ENCODE measurements around the gene RELA. TPM values are rescaled to one million over a fixed set of nuclear protein-coding genes. Genes with fewer than 3 reads are reported as not detected.

RELA gene
- total and polyA plus RNA-seq, 2 of the 13 experiments (the other 11 are each of a cell fraction or from before 2014, with no cell fraction given) = 21.4 to 40.5 TPM

DNA sequence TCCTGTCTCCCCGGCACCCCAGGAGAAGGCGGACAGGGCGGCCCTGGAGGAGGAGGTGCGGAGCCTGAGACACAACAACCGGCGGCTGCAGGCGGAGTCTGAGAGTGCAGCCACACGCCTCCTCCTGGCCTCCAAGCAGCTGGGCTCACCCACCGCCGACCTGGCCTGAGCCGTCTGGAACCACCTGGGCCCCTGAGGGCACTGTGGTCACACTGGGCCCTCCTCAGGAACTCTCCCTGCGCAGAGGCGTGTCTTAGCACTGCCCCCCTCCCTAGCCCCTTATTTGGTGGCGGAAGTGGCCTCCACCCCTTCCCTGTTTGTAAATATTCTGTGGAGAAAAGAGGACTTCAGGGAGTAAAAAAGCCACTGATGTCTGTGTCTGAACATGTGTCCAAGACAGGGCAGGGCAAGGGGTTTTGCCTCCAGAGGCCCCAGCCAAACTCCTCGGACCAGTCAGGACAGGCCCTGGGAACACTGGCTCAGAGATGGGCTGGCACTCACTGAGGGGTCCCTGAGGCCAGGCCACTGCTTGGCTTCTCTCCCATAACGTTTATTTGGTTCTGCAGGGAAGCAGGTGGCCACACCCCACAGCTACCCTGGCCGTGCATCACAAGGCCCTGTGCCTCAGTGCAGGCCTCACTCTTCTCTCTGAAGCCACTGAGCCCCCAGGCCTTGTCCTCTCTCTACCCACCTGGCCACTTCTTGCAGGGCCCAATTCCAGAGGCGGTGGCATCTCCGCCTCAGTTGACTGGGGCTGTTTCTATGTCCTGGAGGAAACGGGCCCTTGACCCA, 12.0 kb downstream of the RELA start:
- Histone ChIP-seq H3K36me3 (replicated peaks in 1 of 2; ENCODE audit: control insufficient read depth in 1 of 2, insufficient read depth in 2 of 2, low read length in 2 of 2) (peaks cover 4 to 13% of the 10 kb centered on the region in 2 experiments; a peak in 4 of 5 replicates), H3K9ac (ENCODE audit: insufficient read depth, low read depth, low read length) (no peak overlapping the region), H3K9me3 (ENCODE audit: low read length) (no peaks in the 10 kb centered on the region), H3K79me2 (ENCODE audit: insufficient read depth, low read length) (no peaks in the 10 kb centered on the region), H3K27ac (ENCODE audit: extremely low read length, insufficient read depth, low read length) (no peak overlapping the region), H3K4me3 (replicated peaks in 1 of 3; ENCODE audit: insufficient read depth in 1 of 3, low read depth in 2 of 3, low read length in 3 of 3) (no peak overlapping the region), H3K4me1 (ENCODE audit: insufficient read depth, low read length) (peaks cover 35% of the 10 kb centered on the region), H4K20me1 (ENCODE audit: insufficient read depth, low read length) (no peaks in the 10 kb centered on the region), H2AFZ (ENCODE audit: low read length) (no peak overlapping the region), H3K27me3 (ENCODE audit: control insufficient read depth in 1 of 2, insufficient read depth in 2 of 2, low read length in 2 of 2) (no peaks in the 10 kb centered on the region), H3K4me2 (ENCODE audit: low read depth, low read length) (no peak overlapping the region)
- in situ Hi-C loops (cut with HindIII; ENCODE audit: extremely low pct_ligation_motif_present, low pct_unique_long_range_greater_than_20kb) = no loop called here
- intact Hi-C loops (cut with micrococcal nuclease; ENCODE audit: unreplicated experiment) = no loop called here
- CTCF ChIA-PET (ENCODE audit: low intra/inter-chr PET ratio, low total read pairs) = no interaction called here
- DNase-seq (ENCODE audit: low spot score) (no peak), ATAC-seq (no peak), FAIRE-seq (no peak)
- POLR2A ChIA-PET = interaction anchor here (3.1 to 3.7 kb wide), 2 partner anchors 12 to 37 kb away, joined by 48 to 57 read pairs; partner anchors contain the start of genes MAP3K11, PCNX3 and RELA
- no TSS peak for BruUV-seq (replicated peaks)
- WGBS (ENCODE audit: low lambda C conversion rate) = 89% methylated on average over 17 of the region's 20 CpGs
- TF ChIP-seq ZNF468 (CRISPR knock-in tag; IDR thresholded peaks at IDR 0.05) (no peak), JARID2 (CRISPR knock-in tag; IDR thresholded peaks at IDR 0.05; ENCODE audit: insufficient replicate concordance) (no peak), ZKSCAN1 (IDR thresholded peaks at IDR 0.05; ENCODE audit: low read length) (no peak), ZNF879 (CRISPR knock-in tag; IDR thresholded peaks at IDR 0.05) (no peak), RCOR2 (CRISPR knock-in tag; IDR thresholded peaks at IDR 0.05) (no peak)
- TF ChIP-seq, protein P1, sequence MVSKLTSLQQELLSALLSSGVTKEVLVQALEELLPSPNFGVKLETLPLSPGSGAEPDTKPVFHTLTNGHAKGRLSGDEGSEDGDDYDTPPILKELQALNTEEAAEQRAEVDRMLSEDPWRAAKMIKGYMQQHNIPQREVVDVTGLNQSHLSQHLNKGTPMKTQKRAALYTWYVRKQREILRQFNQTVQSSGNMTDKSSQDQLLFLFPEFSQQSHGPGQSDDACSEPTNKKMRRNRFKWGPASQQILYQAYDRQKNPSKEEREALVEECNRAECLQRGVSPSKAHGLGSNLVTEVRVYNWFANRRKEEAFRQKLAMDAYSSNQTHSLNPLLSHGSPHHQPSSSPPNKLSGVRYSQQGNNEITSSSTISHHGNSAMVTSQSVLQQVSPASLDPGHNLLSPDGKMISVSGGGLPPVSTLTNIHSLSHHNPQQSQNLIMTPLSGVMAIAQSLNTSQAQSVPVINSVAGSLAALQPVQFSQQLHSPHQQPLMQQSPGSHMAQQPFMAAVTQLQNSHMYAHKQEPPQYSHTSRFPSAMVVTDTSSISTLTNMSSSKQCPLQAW (CRISPR knock-in tag; IDR thresholded peaks at IDR 0.05) = no peak
- TF ChIP-seq, protein P2, sequence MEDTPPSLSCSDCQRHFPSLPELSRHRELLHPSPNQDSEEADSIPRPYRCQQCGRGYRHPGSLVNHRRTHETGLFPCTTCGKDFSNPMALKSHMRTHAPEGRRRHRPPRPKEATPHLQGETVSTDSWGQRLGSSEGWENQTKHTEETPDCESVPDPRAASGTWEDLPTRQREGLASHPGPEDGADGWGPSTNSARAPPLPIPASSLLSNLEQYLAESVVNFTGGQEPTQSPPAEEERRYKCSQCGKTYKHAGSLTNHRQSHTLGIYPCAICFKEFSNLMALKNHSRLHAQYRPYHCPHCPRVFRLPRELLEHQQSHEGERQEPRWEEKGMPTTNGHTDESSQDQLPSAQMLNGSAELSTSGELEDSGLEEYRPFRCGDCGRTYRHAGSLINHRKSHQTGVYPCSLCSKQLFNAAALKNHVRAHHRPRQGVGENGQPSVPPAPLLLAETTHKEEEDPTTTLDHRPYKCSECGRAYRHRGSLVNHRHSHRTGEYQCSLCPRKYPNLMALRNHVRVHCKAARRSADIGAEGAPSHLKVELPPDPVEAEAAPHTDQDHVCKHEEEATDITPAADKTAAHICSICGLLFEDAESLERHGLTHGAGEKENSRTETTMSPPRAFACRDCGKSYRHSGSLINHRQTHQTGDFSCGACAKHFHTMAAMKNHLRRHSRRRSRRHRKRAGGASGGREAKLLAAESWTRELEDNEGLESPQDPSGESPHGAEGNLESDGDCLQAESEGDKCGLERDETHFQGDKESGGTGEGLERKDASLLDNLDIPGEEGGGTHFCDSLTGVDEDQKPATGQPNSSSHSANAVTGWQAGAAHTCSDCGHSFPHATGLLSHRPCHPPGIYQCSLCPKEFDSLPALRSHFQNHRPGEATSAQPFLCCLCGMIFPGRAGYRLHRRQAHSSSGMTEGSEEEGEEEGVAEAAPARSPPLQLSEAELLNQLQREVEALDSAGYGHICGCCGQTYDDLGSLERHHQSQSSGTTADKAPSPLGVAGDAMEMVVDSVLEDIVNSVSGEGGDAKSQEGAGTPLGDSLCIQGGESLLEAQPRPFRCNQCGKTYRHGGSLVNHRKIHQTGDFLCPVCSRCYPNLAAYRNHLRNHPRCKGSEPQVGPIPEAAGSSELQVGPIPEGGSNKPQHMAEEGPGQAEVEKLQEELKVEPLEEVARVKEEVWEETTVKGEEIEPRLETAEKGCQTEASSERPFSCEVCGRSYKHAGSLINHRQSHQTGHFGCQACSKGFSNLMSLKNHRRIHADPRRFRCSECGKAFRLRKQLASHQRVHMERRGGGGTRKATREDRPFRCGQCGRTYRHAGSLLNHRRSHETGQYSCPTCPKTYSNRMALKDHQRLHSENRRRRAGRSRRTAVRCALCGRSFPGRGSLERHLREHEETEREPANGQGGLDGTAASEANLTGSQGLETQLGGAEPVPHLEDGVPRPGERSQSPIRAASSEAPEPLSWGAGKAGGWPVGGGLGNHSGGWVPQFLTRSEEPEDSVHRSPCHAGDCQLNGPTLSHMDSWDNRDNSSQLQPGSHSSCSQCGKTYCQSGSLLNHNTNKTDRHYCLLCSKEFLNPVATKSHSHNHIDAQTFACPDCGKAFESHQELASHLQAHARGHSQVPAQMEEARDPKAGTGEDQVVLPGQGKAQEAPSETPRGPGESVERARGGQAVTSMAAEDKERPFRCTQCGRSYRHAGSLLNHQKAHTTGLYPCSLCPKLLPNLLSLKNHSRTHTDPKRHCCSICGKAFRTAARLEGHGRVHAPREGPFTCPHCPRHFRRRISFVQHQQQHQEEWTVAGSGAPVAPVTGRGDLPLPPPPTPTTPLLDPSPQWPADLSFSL (CRISPR knock-in tag; IDR thresholded peaks at IDR 0.05) = no peak
- TF ChIP-seq, protein P3, sequence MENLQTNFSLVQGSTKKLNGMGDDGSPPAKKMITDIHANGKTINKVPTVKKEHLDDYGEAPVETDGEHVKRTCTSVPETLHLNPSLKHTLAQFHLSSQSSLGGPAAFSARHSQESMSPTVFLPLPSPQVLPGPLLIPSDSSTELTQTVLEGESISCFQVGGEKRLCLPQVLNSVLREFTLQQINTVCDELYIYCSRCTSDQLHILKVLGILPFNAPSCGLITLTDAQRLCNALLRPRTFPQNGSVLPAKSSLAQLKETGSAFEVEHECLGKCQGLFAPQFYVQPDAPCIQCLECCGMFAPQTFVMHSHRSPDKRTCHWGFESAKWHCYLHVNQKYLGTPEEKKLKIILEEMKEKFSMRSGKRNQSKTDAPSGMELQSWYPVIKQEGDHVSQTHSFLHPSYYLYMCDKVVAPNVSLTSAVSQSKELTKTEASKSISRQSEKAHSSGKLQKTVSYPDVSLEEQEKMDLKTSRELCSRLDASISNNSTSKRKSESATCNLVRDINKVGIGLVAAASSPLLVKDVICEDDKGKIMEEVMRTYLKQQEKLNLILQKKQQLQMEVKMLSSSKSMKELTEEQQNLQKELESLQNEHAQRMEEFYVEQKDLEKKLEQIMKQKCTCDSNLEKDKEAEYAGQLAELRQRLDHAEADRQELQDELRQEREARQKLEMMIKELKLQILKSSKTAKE (CRISPR knock-in tag; IDR thresholded peaks at IDR 0.05; ENCODE audit: borderline replicate concordance) = no peak

Data from HepG2 (cell line).